ENCODE measurements around the gene KCND3.

- TF ChIP-seq CTCF (IDR thresholded peaks at IDR 0.05; ENCODE audit: low read depth, low read length), result no peak
- TF ChIP-seq EZH2phosphoT487 (IDR thresholded peaks at IDR 0.05; ENCODE audit: low read depth), result no peak
Observed at GRCh38 chr1:111988743-111989453, 570 bp downstream of the KCND3 start.
